Measurements from ENCODE around the gene CTSD. TPM values are rescaled to one million over a fixed set of nuclear protein-coding genes. Genes with fewer than 3 reads are reported as not detected.

Gene CTSD
- total and polyA plus RNA-seq, 4 donors = 310 to 814 (median 553) TPM

- 91% methylated on average over 10 of the region's 10 CpGs for WGBS
- H3K27me3 ChIP-seq (ENCODE audit: control insufficient read depth in 4 of 4, insufficient read depth in 4 of 4, low read length in 3 of 4) = no peaks in the 10 kb centered on the region
- no peaks in the 10 kb centered on the region for H3K9me3 ChIP-seq (ENCODE audit: control insufficient read depth in 4 of 4, low read length in 3 of 4)
- H3K4me3 ChIP-seq (ENCODE audit: low read depth in 1 of 3, low read length in 3 of 3) = no peak overlapping the region
- DNase-seq (ENCODE audit: low spot score) = no peak
- H3K36me3 ChIP-seq (ENCODE audit: control insufficient read depth in 4 of 4, insufficient read depth in 3 of 4, low read depth in 1 of 4, low read length in 3 of 4) = no peaks in the 10 kb centered on the region
- H3K4me1 ChIP-seq (ENCODE audit: control insufficient read depth in 4 of 4, insufficient read depth in 4 of 4, low read length in 3 of 4) = no peaks in the 10 kb centered on the region
- TF ChIP-seq REST (IDR thresholded peaks at IDR 0.05) (no peak), FOXA2 (IDR thresholded peaks at IDR 0.05) (no peak), EGR1 (IDR thresholded peaks at IDR 0.05; ENCODE audit: low read depth in 2 of 2) (no peak), RXRA (IDR thresholded peaks at IDR 0.05) (no peak), CTCF (IDR thresholded peaks at IDR 0.05; ENCODE audit: low read depth, low read length, missing input control) (no peak), SP1 (IDR thresholded peaks at IDR 0.05) (no peak), HNF4G (IDR thresholded peaks at IDR 0.05) (no peak), RAD21 (IDR thresholded peaks at IDR 0.05) (no peak), MAX (IDR thresholded peaks at IDR 0.05) (no peak), GABPA (IDR thresholded peaks at IDR 0.05 in 1 of 2, conservative IDR thresholded peaks at IDR 0.05 in 1 of 2) (no peak), TAF1 (conservative IDR thresholded peaks at IDR 0.05) (no peak), FOXA1 (IDR thresholded peaks at IDR 0.05) (no peak), HNF4A (conservative IDR thresholded peaks at IDR 0.05) (no peak), JUND (IDR thresholded peaks at IDR 0.05) (no peak), NR2F2 (IDR thresholded peaks at IDR 0.05) (no peak), ZBTB33 (IDR thresholded peaks at IDR 0.05) (no peak), YY1 (IDR thresholded peaks at IDR 0.05) (no peak), ATF3 (IDR thresholded peaks at IDR 0.05) (no peak)
- H3K27ac ChIP-seq (ENCODE audit: low read depth in 1 of 2, low read length in 2 of 2) = no peak overlapping the region
- H3K9ac ChIP-seq (ENCODE audit: low read depth in 1 of 2, low read length in 2 of 2) = no peak overlapping the region
Observed at GRCh38 chr11:1708716-1709115, 55.0 kb downstream of the CTSD start.

All from liver (tissue), 9 donors.